GM13977 (cell line): ENCODE measurements around the gene KIFC3.

Experiments
- DNase-seq: peaks from one replicate; pipeline ENCODE4 v3.0.0; 2012; ENCODE audit warnings: low spot score
- CTCF ChIP-seq: IDR thresholded peaks from 2 replicates; pipeline ENCODE4 v1.5.1; 2012; ENCODE audit warnings: mild to moderate bottlenecking, control low read depth; ENCODE audit not compliant: insufficient read depth; ENCODE audit errors: extremely low read depth, missing control alignments
- in situ Hi-C: fragments of 300-500 bp; cut with MboI; formaldehyde crosslinking; loops from one replicate; pipeline ENCODE4 v1.12.0; 2022; ENCODE audit warnings: low sequenced_read_pairs, low pct_unique_long_range_greater_than_20kb, mixed read lengths, inconsistent platforms; ENCODE audit not compliant: unreplicated experiment

The KIFC3 gene

GRCh38 chr16:57735755-57736418 is 66.4 kb downstream of the KIFC3 start, which contains the start of gene KATNB1:
KATNB1 (plus strand) TSS chr16:57735770; CDS start chr16:57737244, 1,474 bp downstream.
- in situ Hi-C loops, result no loop called here
- DNase-seq, result no peak
- no peak for TF ChIP-seq CTCF

- in situ Hi-C loops, result no loop called here
Measured at GRCh38 chr16:57734925-57735754, 67.2 kb downstream of the KIFC3 start.

GRCh38 chr16:57734308-57734924 is 67.9 kb downstream of the KIFC3 start:
- no peak for DNase-seq
- in situ Hi-C loops, result no loop called here
- no peak for TF ChIP-seq CTCF

More at GRCh38 chr16:57734925-57735754, 67.2 kb downstream of the KIFC3 start:
- peak; percentile 98 for DNase-seq
- TF ChIP-seq CTCF, result no peak

GRCh38 chr16:57732714-57733113 is 69.6 kb downstream of the KIFC3 start:
- DNase-seq, result no peak
- in situ Hi-C loops, result no loop called here
- TF ChIP-seq CTCF, result no peak

GRCh38 chr16:57732037-57732436 is 70.3 kb downstream of the KIFC3 start:
- no peak for DNase-seq
- no peak for TF ChIP-seq CTCF
- in situ Hi-C loops, result no loop called here
